ENCODE results near the gene TSEN54. TPM values are rescaled to one million over a fixed set of nuclear protein-coding genes. Genes with fewer than 3 reads are reported as not detected.

TSEN54 gene
- polyA plus RNA-seq, 1 of the 3 experiments (the other 2 are of a cell fraction): 29.8 TPM

- H3K9me2 ChIP-seq: no peaks in the 10 kb centered on the region
- H3K36me3 ChIP-seq (replicated peaks in 1 of 2; ENCODE audit: control insufficient read depth in 1 of 2, insufficient read depth in 2 of 2, low read length in 1 of 2): peaks cover 10 to 69% of the 10 kb centered on the region in 2 experiments
- DNase-seq: peak; percentile 46
- H3K9me3 ChIP-seq: no peaks in the 10 kb centered on the region
- no peaks in the 10 kb centered on the region for H4K20me1 ChIP-seq (ENCODE audit: insufficient read depth)
- H3K4me3 ChIP-seq (ENCODE audit: low read depth in 2 of 2, low read length in 1 of 2): no peak overlapping the region
- ChIA-PET CTCF (interaction anchor here (1.0 to 5.6 kb wide), 9 partner anchors 8 to 262 kb away, joined by 3 to 37 read pairs (median 3); partner anchors contain the start of gene TSEN54), POLR2A (interaction anchor here (1.2 kb wide), 1 partner anchor 30 kb away, joined by 3 read pairs; no protein-coding TSS in a partner anchor)
- TF ChIP-seq CHD2 (IDR thresholded peaks at IDR 0.05; ENCODE audit: low read length, partially characterized antibody): no peak
- H3F3A ChIP-seq (replicated peaks; ENCODE audit: insufficient read depth): peaks cover 4% of the 10 kb centered on the region
- H2AFZ ChIP-seq (ENCODE audit: low read depth): no peak overlapping the region
- no peak overlapping the region for H3K27ac ChIP-seq (ENCODE audit: low read depth in 2 of 2, low read length in 1 of 2)
- H3K27me3 ChIP-seq (ENCODE audit: insufficient read depth): no peaks in the 10 kb centered on the region
- 96% methylated on average over 19 of the region's 21 CpGs for WGBS (ENCODE audit: low lambda C conversion rate)
- no peak overlapping the region for H3K9ac ChIP-seq
- no peaks in the 10 kb centered on the region for H3K4me1 ChIP-seq (ENCODE audit: control insufficient read depth in 1 of 2, insufficient read depth in 2 of 2, low read depth in 1 of 2, low read length in 1 of 2)
- no peak overlapping the region for H3K4me2 ChIP-seq
- no peaks in the 10 kb centered on the region for H3K79me2 ChIP-seq (ENCODE audit: insufficient read depth)
Measured at GRCh38 chr17:75501378-75502071, 14.8 kb upstream of the TSEN54 start.

- DNase-seq: no peak
- TF ChIP-seq RXRA (IDR thresholded peaks at IDR 0.05; ENCODE audit: borderline replicate concordance, low read depth): no peak
- no peak for TF ChIP-seq YY1 (IDR thresholded peaks at IDR 0.05; ENCODE audit: low read depth)
- TF ChIP-seq NRF1 (IDR thresholded peaks at IDR 0.05; ENCODE audit: low read depth, low read length): no peak
- TF ChIP-seq EP300 (IDR thresholded peaks at IDR 0.05; ENCODE audit: borderline replicate concordance in 1 of 2, low read depth in 1 of 2, low read length in 1 of 2): no peak
- TF ChIP-seq EZH2phosphoT487 (IDR thresholded peaks at IDR 0.05; ENCODE audit: borderline replicate concordance, low read depth): no peak
- TF ChIP-seq SIN3A (IDR thresholded peaks at IDR 0.05; ENCODE audit: borderline replicate concordance, low read depth, low read length): no peak
- no peak for TF ChIP-seq MXI1 (IDR thresholded peaks at IDR 0.05; ENCODE audit: low read depth, low read length)
- TF ChIP-seq POLR2AphosphoS5 (IDR thresholded peaks at IDR 0.05; ENCODE audit: low read depth, low read length): no peak
- no peak for TF ChIP-seq TEAD4 (IDR thresholded peaks at IDR 0.05; ENCODE audit: borderline replicate concordance, insufficient read depth)
- no peak for TF ChIP-seq PBX3 (IDR thresholded peaks at IDR 0.05)
- TF ChIP-seq CTCF (IDR thresholded peaks at IDR 0.05): no peak
- no peak for TF ChIP-seq ZBTB33 (IDR thresholded peaks at IDR 0.05; ENCODE audit: borderline replicate concordance, low read depth)
- TF ChIP-seq SMC3 (IDR thresholded peaks at IDR 0.05; ENCODE audit: low read depth, low read length): no peak
- TF ChIP-seq MEF2A (IDR thresholded peaks at IDR 0.05; ENCODE audit: borderline replicate concordance, low read depth): no peak
- TF ChIP-seq IRF3 (IDR thresholded peaks at IDR 0.05; ENCODE audit: low read depth, low read length): no peak
- no peak for TF ChIP-seq TCF12 (IDR thresholded peaks at IDR 0.05)
- no peak for TF ChIP-seq GABPA (IDR thresholded peaks at IDR 0.05; ENCODE audit: low read depth)
- no peak for TF ChIP-seq FOXM1 (IDR thresholded peaks at IDR 0.05; ENCODE audit: low read depth)
- no peak for TF ChIP-seq JUND (IDR thresholded peaks at IDR 0.05)
- no peak for TF ChIP-seq NFIC (IDR thresholded peaks at IDR 0.05; ENCODE audit: borderline replicate concordance)
- Histone ChIP-seq H3K9me2 (no peaks in the 10 kb centered on the region), H2AFZ (ENCODE audit: low read depth) (no peak overlapping the region), H3K9ac (no peak overlapping the region), H3K36me3 (replicated peaks in 1 of 2; ENCODE audit: control insufficient read depth in 1 of 2, insufficient read depth in 2 of 2, low read length in 1 of 2) (peaks cover 10 to 69% of the 10 kb centered on the region in 2 experiments), H4K20me1 (ENCODE audit: insufficient read depth) (0 out of 2 replicates have a peak, but pooled peaks cover 2% of the 10 kb centered on the region), H3K27ac (ENCODE audit: low read depth in 2 of 2, low read length in 1 of 2) (no peak overlapping the region), H3K9me3 (no peaks in the 10 kb centered on the region), H3K4me1 (ENCODE audit: control insufficient read depth in 1 of 2, insufficient read depth in 2 of 2, low read depth in 1 of 2, low read length in 1 of 2) (no peaks in the 10 kb centered on the region), H3K4me2 (no peak overlapping the region), H3K79me2 (ENCODE audit: insufficient read depth) (no peaks in the 10 kb centered on the region), H3K27me3 (ENCODE audit: insufficient read depth) (no peaks in the 10 kb centered on the region), H3K4me3 (ENCODE audit: low read depth in 2 of 2, low read length in 1 of 2) (no peak overlapping the region), H3F3A (replicated peaks; ENCODE audit: insufficient read depth) (peaks cover 4% of the 10 kb centered on the region)
- CTCF ChIA-PET: interaction anchor here (0.7 to 5.6 kb wide), 11 partner anchors 8 to 263 kb away, joined by 3 to 37 read pairs (median 6); partner anchors contain the start of genes LLGL2 and TSEN54
- 94% methylated on average over 29 of the region's 40 CpGs for WGBS (ENCODE audit: low lambda C conversion rate)
- POLR2A ChIA-PET: interaction anchor here (1.2 to 1.3 kb wide), 2 partner anchors 8 to 14 kb away, joined by 3 to 10 read pairs; partner anchors contain the start of gene TSEN54
Measured at GRCh38 chr17:75502072-75502720, 14.1 kb upstream of the TSEN54 start.
